Heart left ventricle (tissue), 16 donors: Measurements from ENCODE around the gene EBP. TPM values are rescaled to one million over a fixed set of nuclear protein-coding genes. Genes with fewer than 3 reads are reported as not detected.
A peak's percentile ranks its signal among the peaks of the same experiment; 100 is the strongest.

Source experiments
- ATAC-seq, 4 donors: fragments of 200-7000 bp; cut with Tn5 transposase; one replicate each; pipeline ENCODE4 v1.9.1; 2020 to 2022; ENCODE audit warnings: moderate library complexity in 4 of 4, mild to moderate bottlenecking in 3 of 4, moderate number of reproducible peaks in 1 of 4
- DNase-seq, 5 donors: peaks; one replicate each; pipeline ENCODE4 v3.0.0-alpha.2; 2020
- H3K27ac ChIP-seq, 12 donors: fragments of 200-600 bp; sonication (generic) in 4 of 12; one replicate each; pipeline versions ENCODE4 v1.5.0 to v1.8.0; 2016 to 2022; ENCODE audit warnings: mild to moderate bottlenecking in 2 of 12
- H3K27me3 ChIP-seq, 9 donors: fragments of 200-600 bp; sonication (generic) in 2 of 9; one replicate each; pipeline versions ENCODE4 v1.5.1 to v1.8.0; 2016 to 2022; ENCODE audit warnings: mild to moderate bottlenecking in 3 of 9
- H3K36me3 ChIP-seq, 9 donors: fragments of 200-600 bp; sonication (generic) in 2 of 9; one replicate each; pipeline versions ENCODE4 v1.5.0 to v1.8.0; 2018 to 2022; ENCODE audit warnings: mild to moderate bottlenecking in 2 of 9
- H3K4me1 ChIP-seq, 12 donors: fragments of 200-600 bp; sonication (generic) in 4 of 12; one replicate each; pipeline versions ENCODE4 v1.5.0 to v1.8.0; 2016 to 2022; ENCODE audit warnings: mild to moderate bottlenecking in 3 of 12
- H3K4me3 ChIP-seq, 12 donors: fragments of 200-600 bp; sonication (generic) in 4 of 12; one replicate each; pipeline versions ENCODE4 v1.5.0 to v1.8.0; 2017 to 2022; ENCODE audit warnings: mild to moderate bottlenecking in 9 of 12, moderate library complexity in 4 of 12
- H3K9me3 ChIP-seq, 12 donors: fragments of 200-600 bp; sonication (generic) in 4 of 12; one replicate each; pipeline versions ENCODE4 v1.5.0 to v1.8.0; 2016 to 2022; ENCODE audit warnings: mild to moderate bottlenecking in 1 of 12
- POLR2A ChIP-seq, 2 donors: fragments of 450-650 bp; IDR thresholded peaks; one replicate each; pipeline ENCODE4 v1.6.1; 2017; ENCODE audit warnings: antibody characterized with exemption in 2 of 2, mild to moderate bottlenecking in 2 of 2, moderate library complexity in 2 of 2
- WGBS, 4 donors: extraction: QIAGEN DNeasy Blood & Tissue Kit in 2 of 4; methylation state at CpG; one replicate each; pipeline versions ENCODE4 v1.1.5 to v1.1.7; 2013 to 2018; 5-methylcytosine and 5-hydroxymethylcytosine counted together
- intact Hi-C, 10 donors: fragments of 100-400 bp; cut with DNase I; formaldehyde crosslinking; loops; one replicate each; pipeline versions ENCODE4 v1.11.1 to v1.14.2; 2022
- polyA plus RNA-seq, 2 donors: library from polyadenylated mRNA; stranded (reverse); fragments of 200-250 nt; gene quantifications; one replicate each; pipeline ENCODE4 v1.2.3, GENCODE V29; 2013
- total RNA-seq, 9 donors: library from RNA; depleted of rRNA in 2 of 9; stranded (reverse); fragments of >200 nt in 2 of 9; fragmentation: NEBNext Ultra II Directional in 3 of 9; extraction: Animal tissue kit (Norgen Biotek cat#: 25700) in 3 of 9; gene quantifications; one replicate each; pipeline versions ENCODE4 v1.1.0 to v1.2.4, GENCODE V29; 2016 to 2023
- TF ChIP-seq, protein P1 (sequence below), 12 donors: fragments of 200-600 bp; sonication (generic) in 4 of 12; IDR thresholded peaks; one replicate each; pipeline versions ENCODE4 v1.5.0 to v1.8.0; 2018 to 2022; ENCODE audit warnings: antibody characterized with exemption in 12 of 12, mild to moderate bottlenecking in 5 of 12
- donor health status: ischemic (EF 13 %, LVEDD 7.1; RV severe dilation, severe dysfunction).
- donor health status: healthy with polysubstance abuse.
- donor health status: DM: no; HTN: yes; CAD: no.
- donor health status: DM: no; HTN: no; CAD: no.
- donor health status: ischemic (EF 25% LVEDD 6.9; RV normal size, moderate dysfunction).
- donor health status: ischemic (EF 25% LVEDD 5.7; RV mildly dilated, moderate dysfunction).
- donor health status: healthy.
- donor health status: DM: yes; HTN: yes; CAD: no.
- donor health status: ischemic (EF 35%, LVEDD 5.7; RV mildly dilated, moderate dysfunction).
- donor health status: nonischemic (EF 11% LVEDD 7.7; RV severe dilation, severe dysfunction).
- donor health status: DM: yes; HTN: yes; CAD: no.
- donor health status: PGD.
- donor health status: ischemic (EF 29% LVEDD 5.4; RV normal size, mild dysfunction).
- donor health status: nonischemic (EF 23%, LVEDD 6.1; RV moderate dilation, normal function).

Gene EBP
- total and polyA plus RNA-seq, 11 donors = 37.1 to 118 (median 57.5) TPM

DNA sequence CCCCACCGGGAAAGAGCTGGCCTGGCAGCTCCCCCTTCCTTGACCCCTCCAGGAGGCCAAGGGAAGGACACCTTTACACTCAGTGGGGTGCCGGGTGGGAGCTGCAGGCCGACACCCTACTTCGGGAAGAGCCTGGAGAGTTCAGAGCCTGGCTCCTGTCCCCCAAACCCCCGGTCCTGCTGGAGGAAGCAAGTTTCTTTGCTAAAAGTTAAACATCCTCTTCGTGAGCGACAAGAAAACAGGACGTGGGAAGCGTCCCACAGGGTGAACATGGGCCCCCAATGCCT is 48.0 kb upstream of the EBP start:
- H3K4me3 ChIP-seq = no peak overlapping the region
- WGBS, 4 donors = 49 to 70% (median 63%) methylated on average over 9 of the region's 9 CpGs

DNA sequence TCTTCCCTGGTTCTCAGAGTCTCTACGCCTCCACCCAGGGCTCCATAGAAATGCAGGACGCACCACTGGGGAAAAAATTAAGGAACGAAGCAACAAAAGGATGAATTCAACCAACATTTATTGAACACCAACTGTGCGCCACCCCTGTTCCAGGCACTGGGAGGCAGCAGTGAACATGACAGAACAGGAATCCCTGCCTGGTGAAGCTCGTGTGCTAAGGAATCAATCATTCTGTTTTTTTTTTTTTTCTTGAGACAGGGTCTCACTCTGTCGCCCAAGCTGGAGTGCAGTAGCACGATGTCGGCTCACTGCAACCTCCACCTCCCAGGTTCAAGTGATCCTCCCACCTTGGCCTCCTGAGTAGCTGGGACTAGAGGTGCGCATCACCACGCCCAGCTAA is 47.5 kb upstream of the EBP start:
- intact Hi-C loops = loop anchor here in 1 of 10 donors (10.0 kb wide), 1 partner anchor 399 kb away; the partner anchor contains the start of gene ZNF630
- Histone ChIP-seq H3K9me3 (no peaks in the 10 kb centered on the region), H3K36me3 (no peaks in the 10 kb centered on the region), H3K4me1 (peaks cover 0 to 8% (median 0%) of the 10 kb centered on the region in 12 donors), H3K27me3 (peaks cover 0 to 3% (median 0%) of the 10 kb centered on the region in 9 donors), H3K4me3 (no peak overlapping the region), H3K27ac (no peak overlapping the region)
- TF ChIP-seq, protein P1, sequence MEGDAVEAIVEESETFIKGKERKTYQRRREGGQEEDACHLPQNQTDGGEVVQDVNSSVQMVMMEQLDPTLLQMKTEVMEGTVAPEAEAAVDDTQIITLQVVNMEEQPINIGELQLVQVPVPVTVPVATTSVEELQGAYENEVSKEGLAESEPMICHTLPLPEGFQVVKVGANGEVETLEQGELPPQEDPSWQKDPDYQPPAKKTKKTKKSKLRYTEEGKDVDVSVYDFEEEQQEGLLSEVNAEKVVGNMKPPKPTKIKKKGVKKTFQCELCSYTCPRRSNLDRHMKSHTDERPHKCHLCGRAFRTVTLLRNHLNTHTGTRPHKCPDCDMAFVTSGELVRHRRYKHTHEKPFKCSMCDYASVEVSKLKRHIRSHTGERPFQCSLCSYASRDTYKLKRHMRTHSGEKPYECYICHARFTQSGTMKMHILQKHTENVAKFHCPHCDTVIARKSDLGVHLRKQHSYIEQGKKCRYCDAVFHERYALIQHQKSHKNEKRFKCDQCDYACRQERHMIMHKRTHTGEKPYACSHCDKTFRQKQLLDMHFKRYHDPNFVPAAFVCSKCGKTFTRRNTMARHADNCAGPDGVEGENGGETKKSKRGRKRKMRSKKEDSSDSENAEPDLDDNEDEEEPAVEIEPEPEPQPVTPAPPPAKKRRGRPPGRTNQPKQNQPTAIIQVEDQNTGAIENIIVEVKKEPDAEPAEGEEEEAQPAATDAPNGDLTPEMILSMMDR (IDR thresholded peaks at IDR 0.05) = no peak
- no peak for TF ChIP-seq POLR2A (IDR thresholded peaks at IDR 0.05)
- 67 to 76% (median 72%) methylated on average over 10 of the region's 10 CpGs for WGBS, 4 donors
- DNase-seq (no peak), ATAC-seq (no peak)

More for the DNA sequence above, 48.0 kb upstream of the EBP start:
- intact Hi-C loops = loop anchor here in 1 of 10 donors (10.0 kb wide), 1 partner anchor 399 kb away; the partner anchor contains the start of gene ZNF630
- no peak overlapping the region for H3K27ac ChIP-seq
- no peaks in the 10 kb centered on the region for H3K36me3 ChIP-seq
- H3K27me3 ChIP-seq = peaks cover 0 to 8% (median 0%) of the 10 kb centered on the region in 9 donors
- ATAC-seq (no peak), DNase-seq (no peak)
- no peak for TF ChIP-seq POLR2A (IDR thresholded peaks at IDR 0.05)
- TF ChIP-seq, protein P1 (IDR thresholded peaks at IDR 0.05) = no peak
- no peaks in the 10 kb centered on the region for H3K9me3 ChIP-seq
- H3K4me1 ChIP-seq = peaks cover 0 to 8% (median 0%) of the 10 kb centered on the region in 12 donors

DNA sequence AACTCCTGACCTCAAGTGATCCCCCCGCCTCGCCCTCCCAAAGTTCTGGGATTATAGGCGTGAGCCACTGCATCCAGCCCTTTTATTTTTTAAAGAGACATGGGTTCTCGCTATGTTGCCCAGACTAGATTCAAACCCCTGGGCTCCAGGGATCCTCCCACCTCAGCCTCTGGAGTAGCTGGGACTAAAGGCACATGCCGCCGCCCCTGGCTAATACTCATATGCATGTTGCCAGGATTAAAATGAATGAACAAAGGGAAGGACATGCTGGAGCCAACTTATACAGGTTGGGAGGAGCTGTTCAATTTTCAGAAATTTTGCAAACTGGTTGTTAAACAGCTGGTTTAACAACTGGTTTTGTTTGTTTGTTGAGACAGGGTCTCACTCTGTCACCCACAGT is 47.0 kb upstream of the EBP start:
- 78 to 86% (median 85%) methylated on average over 6 of the region's 6 CpGs for WGBS, 4 donors
- H3K36me3 ChIP-seq = no peaks in the 10 kb centered on the region

DNA sequence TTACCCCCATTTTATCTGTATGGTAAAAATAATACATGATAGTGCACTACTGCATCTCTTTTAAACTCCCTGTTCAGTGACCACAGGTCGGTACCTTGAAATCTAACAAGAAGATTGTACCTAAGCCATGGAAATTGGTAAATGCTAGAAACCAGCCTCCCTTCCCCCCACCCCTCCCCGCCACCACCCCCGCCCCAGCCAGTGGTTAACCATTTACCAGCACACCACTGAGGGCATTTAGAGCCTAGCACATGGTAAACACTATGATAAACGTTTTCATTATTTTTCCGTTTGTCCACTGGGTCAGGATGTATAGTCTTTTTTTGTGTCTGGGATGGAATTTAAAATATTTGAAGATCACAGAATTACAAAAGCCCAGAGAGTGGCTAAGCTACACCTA is 46.3 kb upstream of the EBP start:
- intact Hi-C loops = loop anchor here in 1 of 10 donors (10.0 kb wide), 1 partner anchor 400 kb away; the partner anchor contains the start of gene ZNF630
- WGBS, 4 donors = 2 to 24% (median 12%) methylated on average over 5 of the region's 5 CpGs
- Histone ChIP-seq H3K27me3 (no peaks in the 10 kb centered on the region), H3K4me1 (peaks cover 0 to 8% (median 0%) of the 10 kb centered on the region in 12 donors), H3K9me3 (no peaks in the 10 kb centered on the region), H3K4me3 (peak overlapping the region in 11 of 12 donors; percentile 56 to 82 (median 73)), H3K27ac (peak overlapping the region in 10 of 12 donors; percentile 60 to 87 (median 78)), H3K36me3 (no peaks in the 10 kb centered on the region)
- TF ChIP-seq, protein P1 (IDR thresholded peaks at IDR 0.05) = no peak
- TF ChIP-seq POLR2A (IDR thresholded peaks at IDR 0.05) = no peak
- ATAC-seq = no peak
- DNase-seq = no peak

More for the DNA sequence above, 47.0 kb upstream of the EBP start:
- intact Hi-C loops = loop anchor here in 1 of 10 donors (10.0 kb wide), 1 partner anchor 400 kb away; the partner anchor contains the start of gene ZNF630
- ATAC-seq (no peak), DNase-seq (no peak)
- Histone ChIP-seq H3K4me1 (peaks cover 0 to 8% (median 0%) of the 10 kb centered on the region in 12 donors), H3K4me3 (no peak overlapping the region), H3K9me3 (no peaks in the 10 kb centered on the region), H3K27me3 (no peaks in the 10 kb centered on the region), H3K27ac (no peak overlapping the region)
- TF ChIP-seq, protein P1 (IDR thresholded peaks at IDR 0.05) = no peak
- no peak for TF ChIP-seq POLR2A (IDR thresholded peaks at IDR 0.05)
